ENCODE results near the gene TMEM131.
"Not testable (repeated sequence)": the region's sequence is repeated elsewhere in the genome, so short reads cannot be mapped to it uniquely, and the experiment has no call there.

TMEM131 gene

DNA sequence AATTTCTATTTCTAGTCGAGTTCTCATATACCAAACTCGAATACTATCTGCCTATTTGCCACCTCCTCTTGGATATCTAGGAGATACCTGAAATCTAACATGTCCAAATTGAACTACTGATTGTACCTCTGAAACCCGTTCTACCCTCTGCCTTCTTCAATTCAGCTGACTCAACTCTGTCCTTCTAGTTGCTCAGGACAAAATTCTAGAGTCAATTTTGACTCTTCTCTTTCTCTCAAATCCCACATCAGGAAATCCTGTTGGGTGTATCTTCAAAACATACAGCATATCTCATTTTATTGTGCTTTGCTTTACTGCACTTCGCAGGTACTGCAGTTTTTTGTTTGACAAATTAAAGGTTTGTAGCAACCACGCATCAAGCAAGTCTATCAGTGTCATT, 144.6 kb downstream of the TMEM131 start:
- no peak for DNase-seq

DNA sequence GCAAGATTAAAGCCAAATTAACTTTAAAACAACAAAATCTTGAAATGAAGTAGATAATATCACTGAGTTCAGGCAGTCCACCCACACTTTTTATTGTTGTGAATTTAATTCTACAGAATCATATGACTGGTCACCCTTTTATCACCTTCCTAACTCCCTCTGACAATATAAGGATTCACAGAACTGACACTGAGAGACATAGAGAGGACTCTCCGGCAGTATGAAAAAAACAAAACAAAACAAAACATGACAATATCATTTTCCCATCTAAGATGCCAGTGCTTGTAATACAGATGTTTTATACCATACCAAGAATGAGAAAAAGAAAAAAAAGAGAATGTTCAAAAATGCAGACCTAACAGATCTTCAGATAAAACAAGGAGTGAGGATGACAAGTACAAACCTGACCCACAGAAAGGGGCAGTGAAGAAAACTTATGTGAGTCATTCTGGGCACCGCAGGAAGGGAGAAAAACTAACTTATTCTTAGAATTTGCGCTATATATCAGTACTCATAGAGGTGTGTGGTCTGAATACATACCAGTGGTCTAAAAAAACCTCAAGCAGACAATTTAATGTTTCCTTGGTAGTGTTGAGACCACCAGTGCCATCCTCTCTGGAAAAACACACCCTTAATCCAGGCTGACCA, 145.7 kb downstream of the TMEM131 start:
- no peak for DNase-seq

GRCh38 chr2:97848306-97848705, 147.4 kb downstream of the TMEM131 start:
- DNase-seq: no peak

DNA sequence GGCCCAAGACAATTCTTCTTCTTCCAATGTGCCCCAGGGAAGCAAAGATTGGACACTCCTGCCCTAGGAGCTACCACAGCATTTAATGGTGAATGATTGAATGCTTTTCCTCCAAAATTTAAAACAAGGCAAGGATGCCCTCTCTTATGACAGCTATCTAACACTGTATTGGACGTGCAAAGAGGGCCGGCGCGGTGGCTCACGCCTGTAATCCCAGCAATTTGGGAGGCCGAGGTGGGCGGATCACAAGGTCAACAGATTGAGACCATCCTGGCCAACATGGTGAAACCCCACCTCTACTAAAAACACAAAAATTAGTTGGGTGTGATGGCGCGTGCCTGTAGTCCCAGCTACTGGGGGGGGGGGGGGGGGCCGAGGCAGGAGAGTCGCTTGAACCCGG, 149.0 kb downstream of the TMEM131 start:
- not testable (repeated sequence) for DNase-seq

GRCh38 chr2:97845818-97846217, 149.9 kb downstream of the TMEM131 start:
- no peak for DNase-seq

DNA sequence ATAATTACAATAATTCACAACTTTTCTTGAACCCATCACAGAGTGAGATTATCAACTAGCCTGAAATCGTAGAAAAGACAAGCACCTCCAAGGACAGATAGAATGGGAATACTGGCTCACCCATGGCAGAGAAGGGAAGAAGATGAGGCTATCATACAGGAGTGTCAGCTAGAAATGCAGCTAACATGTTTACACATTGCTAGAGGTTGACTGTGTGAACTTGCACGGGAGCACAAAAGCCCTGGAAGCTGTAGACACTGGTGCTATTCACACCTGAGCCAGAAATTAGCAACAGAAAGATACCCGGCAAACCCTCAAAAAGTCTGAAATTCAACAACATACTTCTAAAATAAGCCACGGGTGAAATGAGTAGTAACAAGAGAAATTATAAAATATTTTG, 150.6 kb downstream of the TMEM131 start:
- no peak for DNase-seq

- peak in 1 of 2 experiments; percentile 2 for DNase-seq
Measured at GRCh38 chr2:97844311-97844859, 151.4 kb downstream of the TMEM131 start.

DNA sequence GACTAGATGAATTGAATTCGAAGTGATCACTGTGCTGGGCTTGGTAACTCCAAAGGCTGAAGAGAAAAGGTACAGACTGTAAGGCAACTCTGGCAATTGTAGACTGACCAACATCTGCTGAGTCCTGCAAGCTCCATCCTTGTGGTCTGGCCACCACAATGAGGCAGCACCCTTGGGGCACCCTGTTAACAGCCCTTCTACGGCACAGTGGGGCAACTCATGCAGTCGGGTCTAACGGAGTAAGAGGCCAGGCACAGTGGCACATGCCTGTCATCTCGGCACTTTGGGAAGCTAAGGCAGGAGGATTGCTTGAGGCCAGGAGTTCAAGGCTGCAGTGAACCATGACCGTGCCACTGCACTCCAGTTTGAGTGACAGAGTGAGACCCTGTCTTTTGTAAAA, 155.6 kb downstream of the TMEM131 start:
- no peak for DNase-seq

- DNase-seq: no peak
Measured at GRCh38 chr2:97834610-97835009, 161.1 kb downstream of the TMEM131 start.

DNA sequence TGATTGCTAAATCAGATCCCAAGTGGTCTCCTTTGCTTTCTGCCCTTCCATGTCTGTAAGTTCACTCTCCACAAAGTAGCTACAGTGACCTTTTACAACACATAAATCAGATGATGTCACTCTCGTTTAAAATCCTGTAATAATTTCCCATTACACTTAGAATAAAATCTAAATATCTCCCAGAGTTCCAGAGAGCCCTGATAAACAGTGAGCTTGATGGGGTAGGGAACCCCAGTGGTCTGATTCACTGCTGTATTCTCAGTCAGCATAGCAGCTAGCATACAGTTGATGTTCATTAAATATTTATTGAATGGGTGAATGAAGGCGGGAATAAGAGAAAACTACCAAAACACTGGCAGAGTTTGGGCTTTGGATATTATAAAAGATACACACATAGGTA, 164.6 kb downstream of the TMEM131 start:
- DNase-seq: no peak

GRCh38 chr2:97829255-97829654, 166.5 kb downstream of the TMEM131 start:
- not testable (repeated sequence) for DNase-seq

- not testable (repeated sequence) for DNase-seq
Measured at GRCh38 chr2:97827013-97827412, 168.7 kb downstream of the TMEM131 start.

DNA sequence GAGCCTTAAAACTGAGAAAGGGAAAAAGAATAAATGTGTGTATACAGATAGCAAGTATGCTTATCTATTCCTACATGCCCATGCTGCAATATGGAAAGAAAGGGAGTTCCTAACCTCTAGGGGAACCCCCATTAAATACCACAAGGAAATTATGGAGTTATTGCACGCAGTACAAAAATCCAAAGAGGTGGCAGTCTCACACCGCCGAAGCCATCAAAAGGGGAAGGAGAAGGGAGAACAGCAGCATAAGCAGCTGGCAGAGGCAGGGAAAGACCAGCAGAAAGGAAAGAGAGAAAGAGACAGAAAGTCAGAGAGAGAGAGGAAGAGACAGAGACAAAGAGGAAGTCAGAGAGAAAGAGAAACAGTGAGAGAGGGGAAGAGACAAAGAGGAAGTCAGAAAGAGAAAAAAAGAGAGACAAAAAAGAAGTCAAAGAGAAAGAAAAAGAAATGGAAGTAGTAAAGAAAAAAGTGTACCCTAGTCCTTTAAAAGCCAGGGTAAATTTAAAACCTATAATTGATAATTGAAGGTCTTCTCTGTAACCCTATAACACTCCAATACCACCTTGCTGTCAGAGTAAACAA, 169.4 kb downstream of the TMEM131 start:
- DNase-seq: not testable (repeated sequence)

DNA sequence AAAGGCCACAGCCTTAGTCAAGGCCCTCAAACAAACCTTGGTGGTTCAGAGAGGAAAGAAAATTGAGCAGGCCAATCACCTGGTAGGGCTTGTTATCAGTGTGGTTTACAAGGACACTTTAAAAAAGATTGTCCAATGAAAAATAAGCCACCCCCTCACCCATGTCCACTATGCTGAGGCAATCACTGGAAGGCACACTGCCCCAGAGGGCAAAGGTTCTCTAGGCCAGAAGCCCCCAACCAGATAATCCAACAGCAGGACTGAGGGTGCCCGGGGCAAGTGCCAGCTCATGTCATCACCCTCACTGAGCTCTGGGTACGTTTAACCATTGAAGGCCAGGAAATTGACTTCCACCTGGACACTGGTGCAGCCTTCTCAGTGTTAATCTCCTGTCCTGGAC, 171.7 kb downstream of the TMEM131 start:
- not testable (repeated sequence) for DNase-seq

GRCh38 chr2:97821862-97822261, 173.9 kb downstream of the TMEM131 start:
- DNase-seq: not testable (repeated sequence)

DNA sequence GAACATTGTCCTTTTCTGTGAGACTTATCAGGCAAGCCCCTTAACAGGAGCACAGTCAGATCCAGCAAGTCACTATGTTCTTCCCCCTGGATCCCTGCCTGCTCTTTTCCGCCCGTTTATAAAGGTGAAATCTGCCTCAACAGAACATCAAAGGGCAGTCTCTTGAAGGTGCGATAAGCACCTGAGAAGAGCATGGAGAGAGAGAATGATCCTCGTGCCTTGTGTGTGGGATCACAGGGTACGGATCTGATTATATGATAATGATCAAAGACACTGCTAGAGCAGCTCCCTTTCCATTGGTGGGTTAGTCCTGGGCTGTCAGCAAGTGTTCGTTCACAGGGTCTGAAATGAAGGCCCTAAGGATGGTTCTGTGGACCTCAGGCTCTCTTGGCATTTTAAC, 176.0 kb downstream of the TMEM131 start:
- DNase-seq: no peak

DNA sequence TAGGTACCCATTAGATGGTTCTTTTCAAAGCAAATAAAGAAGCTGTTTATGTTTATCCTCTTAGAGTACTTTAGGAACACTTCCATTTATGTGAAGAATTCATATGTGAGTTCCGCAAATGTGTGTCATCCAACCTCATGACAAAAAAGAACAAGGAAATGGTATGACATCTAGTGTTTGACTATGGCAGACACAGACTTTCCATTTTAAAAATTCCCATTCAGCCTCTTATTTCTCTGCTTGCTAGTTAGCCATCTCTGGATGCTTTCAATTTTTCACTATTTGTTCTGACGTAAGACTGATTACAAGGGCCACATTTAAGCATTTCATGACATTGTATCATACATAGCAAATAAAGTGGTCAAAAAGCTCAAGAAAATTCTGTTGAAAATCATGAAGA, 179.3 kb downstream of the TMEM131 start:
- no peak for DNase-seq

GRCh38 chr2:97812931-97813330, 182.8 kb downstream of the TMEM131 start:
- no peak for DNase-seq

- DNase-seq: no peak
Measured at GRCh38 chr2:97808816-97809215, 186.9 kb downstream of the TMEM131 start.

GRCh38 chr2:97806738-97807618, 188.8 kb downstream of the TMEM131 start:
- DNase-seq: peak in 1 of 2 experiments; percentile 67

GRCh38 chr2:97805776-97806175, 190.0 kb downstream of the TMEM131 start:
- DNase-seq: no peak

DNA sequence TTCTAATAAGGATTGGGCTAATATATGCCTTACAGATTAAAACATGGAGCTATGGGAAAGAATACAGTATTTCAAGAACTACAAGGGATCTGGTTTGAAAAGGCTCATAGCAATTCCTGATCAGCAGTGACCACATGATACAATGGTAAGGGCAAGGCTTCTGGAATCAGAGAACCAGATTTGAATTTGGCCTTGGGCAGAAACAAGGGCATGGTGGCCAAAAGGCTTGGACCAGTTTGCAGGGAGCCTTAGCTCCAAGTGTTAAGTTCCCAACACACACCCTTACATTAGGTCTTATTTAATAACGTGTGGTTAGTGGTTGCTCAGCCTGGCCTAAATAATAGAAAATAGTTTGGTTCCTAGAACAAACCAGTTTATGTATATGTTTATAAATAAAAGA, 194.7 kb downstream of the TMEM131 start:
- no peak for DNase-seq

DNA sequence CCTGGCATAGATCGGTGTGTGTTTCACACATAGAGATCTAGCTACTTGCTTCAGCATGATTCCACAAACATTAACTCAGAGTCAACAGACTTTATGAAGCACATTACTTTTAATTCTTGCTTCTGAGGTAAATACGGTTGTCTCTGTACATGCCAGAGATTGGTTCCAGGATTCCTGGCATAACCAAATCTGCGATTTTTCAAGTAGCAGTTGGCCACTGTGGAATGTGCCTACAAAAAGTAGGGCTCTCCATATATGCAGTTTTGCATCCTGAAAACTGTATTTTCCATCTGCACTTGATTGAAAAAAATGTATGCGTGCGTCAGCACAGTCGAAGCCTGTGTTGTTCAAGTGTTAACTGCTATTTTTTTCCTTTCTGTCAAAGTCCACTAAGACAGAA, 197.3 kb downstream of the TMEM131 start:
- no peak for DNase-seq

GRCh38 chr2:97797355-97797754, 198.4 kb downstream of the TMEM131 start:
- no peak for DNase-seq
